Measurements from ENCODE around the gene SLC24A3.

DNA sequence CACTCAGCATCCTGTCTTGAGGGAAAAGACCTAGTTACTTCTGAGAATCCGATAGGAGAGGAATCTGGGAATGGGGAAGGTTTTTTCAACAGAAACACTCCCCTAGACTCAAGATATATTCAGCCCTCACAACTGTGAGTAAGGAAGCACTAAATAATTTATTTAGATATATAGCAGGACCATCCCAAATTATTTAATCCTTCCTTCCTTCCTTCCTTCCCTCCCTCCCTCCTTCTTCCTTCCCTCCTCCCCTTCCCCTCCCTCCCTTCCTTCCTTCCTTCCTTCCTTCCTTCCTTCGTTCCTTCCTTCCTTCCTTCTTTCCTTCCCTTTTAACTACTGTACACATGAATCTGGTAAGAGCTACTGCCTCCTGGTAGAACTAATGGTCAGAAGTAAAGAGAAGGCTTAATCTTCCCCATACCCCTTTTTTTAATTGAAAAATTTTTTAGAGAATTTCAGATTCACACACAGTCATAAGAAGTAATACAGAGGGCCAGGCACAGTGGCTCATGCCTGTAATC, 10.1 kb downstream of the SLC24A3 start:
- TF ChIP-seq, protein P1, sequence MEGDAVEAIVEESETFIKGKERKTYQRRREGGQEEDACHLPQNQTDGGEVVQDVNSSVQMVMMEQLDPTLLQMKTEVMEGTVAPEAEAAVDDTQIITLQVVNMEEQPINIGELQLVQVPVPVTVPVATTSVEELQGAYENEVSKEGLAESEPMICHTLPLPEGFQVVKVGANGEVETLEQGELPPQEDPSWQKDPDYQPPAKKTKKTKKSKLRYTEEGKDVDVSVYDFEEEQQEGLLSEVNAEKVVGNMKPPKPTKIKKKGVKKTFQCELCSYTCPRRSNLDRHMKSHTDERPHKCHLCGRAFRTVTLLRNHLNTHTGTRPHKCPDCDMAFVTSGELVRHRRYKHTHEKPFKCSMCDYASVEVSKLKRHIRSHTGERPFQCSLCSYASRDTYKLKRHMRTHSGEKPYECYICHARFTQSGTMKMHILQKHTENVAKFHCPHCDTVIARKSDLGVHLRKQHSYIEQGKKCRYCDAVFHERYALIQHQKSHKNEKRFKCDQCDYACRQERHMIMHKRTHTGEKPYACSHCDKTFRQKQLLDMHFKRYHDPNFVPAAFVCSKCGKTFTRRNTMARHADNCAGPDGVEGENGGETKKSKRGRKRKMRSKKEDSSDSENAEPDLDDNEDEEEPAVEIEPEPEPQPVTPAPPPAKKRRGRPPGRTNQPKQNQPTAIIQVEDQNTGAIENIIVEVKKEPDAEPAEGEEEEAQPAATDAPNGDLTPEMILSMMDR (IDR thresholded peaks at IDR 0.05; ENCODE audit: low read depth, low read length) = no peak
- no peak for TF ChIP-seq EZH2phosphoT487 (IDR thresholded peaks at IDR 0.05; ENCODE audit: low read depth)
